ENCODE results near the gene PDE6B. TPM values are rescaled to one million over a fixed set of nuclear protein-coding genes. Genes with fewer than 3 reads are reported as not detected.
A peak's percentile ranks its signal among the peaks of the same experiment; 100 is the strongest.

The PDE6B gene
- total and polyA plus RNA-seq, 2 of the 13 experiments (the other 11 are each of a cell fraction or from before 2014, with no cell fraction given): 0.38 to 0.40 TPM

DNA sequence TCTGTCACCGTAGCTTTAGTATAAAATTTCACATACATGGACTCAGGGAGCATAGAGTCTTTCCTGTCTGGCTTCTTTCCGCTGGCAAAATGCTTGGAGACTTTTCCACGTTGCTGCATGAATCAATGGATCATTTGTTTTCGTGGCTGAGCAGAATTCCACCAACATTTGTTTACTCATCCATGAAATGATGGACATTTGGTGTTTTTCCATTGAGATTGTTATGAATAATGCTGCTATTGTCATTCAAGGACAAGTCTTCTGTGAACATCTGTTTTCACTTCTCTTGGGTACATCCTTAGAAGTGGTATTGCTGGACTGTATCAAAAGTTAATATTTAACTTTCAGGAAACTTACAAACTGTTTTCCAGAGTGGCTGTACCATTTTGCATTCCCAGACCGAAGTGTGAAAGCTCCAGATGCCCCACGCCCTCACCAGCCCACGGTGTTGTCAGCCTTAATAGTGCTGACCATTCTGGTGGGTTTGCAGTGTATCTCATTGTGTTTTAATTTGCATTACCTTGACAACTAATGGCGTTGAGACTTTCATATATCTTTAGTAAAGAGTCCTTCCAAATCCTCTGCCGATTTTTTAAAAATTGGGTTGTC lies 43.5 kb upstream of the PDE6B start (continued):
- TF ChIP-seq, protein P1, sequence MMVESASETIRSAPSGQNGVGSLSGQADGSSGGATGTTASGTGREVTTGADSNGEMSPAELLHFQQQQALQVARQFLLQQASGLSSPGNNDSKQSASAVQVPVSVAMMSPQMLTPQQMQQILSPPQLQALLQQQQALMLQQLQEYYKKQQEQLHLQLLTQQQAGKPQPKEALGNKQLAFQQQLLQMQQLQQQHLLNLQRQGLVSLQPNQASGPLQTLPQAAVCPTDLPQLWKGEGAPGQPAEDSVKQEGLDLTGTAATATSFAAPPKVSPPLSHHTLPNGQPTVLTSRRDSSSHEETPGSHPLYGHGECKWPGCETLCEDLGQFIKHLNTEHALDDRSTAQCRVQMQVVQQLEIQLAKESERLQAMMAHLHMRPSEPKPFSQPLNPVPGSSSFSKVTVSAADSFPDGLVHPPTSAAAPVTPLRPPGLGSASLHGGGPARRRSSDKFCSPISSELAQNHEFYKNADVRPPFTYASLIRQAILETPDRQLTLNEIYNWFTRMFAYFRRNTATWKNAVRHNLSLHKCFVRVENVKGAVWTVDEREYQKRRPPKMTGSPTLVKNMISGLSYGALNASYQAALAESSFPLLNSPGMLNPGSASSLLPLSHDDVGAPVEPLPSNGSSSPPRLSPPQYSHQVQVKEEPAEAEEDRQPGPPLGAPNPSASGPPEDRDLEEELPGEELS (CRISPR knock-in tag; IDR thresholded peaks at IDR 0.05): peak; percentile 87
- TF ChIP-seq NCOA2 (CRISPR knock-in tag; IDR thresholded peaks at IDR 0.05): peak; percentile 74
- TF ChIP-seq, protein P2, sequence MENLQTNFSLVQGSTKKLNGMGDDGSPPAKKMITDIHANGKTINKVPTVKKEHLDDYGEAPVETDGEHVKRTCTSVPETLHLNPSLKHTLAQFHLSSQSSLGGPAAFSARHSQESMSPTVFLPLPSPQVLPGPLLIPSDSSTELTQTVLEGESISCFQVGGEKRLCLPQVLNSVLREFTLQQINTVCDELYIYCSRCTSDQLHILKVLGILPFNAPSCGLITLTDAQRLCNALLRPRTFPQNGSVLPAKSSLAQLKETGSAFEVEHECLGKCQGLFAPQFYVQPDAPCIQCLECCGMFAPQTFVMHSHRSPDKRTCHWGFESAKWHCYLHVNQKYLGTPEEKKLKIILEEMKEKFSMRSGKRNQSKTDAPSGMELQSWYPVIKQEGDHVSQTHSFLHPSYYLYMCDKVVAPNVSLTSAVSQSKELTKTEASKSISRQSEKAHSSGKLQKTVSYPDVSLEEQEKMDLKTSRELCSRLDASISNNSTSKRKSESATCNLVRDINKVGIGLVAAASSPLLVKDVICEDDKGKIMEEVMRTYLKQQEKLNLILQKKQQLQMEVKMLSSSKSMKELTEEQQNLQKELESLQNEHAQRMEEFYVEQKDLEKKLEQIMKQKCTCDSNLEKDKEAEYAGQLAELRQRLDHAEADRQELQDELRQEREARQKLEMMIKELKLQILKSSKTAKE (CRISPR knock-in tag; IDR thresholded peaks at IDR 0.05; ENCODE audit: borderline replicate concordance): peak; percentile 35; the same call in 1 of the 2 replicates
- no peak for TF ChIP-seq SETDB1 (CRISPR knock-in tag; IDR thresholded peaks at IDR 0.05; ENCODE audit: borderline replicate concordance)
- TF ChIP-seq CBX2 (IDR thresholded peaks at IDR 0.05; ENCODE audit: low read depth, low read length): no peak
- TF ChIP-seq CBX2 (CRISPR knock-in tag; IDR thresholded peaks at IDR 0.05; ENCODE audit: low read depth): no peak
- TF ChIP-seq ZBTB20 (CRISPR knock-in tag; IDR thresholded peaks at IDR 0.05; ENCODE audit: borderline replicate concordance, low read depth): no peak
- peak; percentile 17; the same call in 1 of the 2 replicates for TF ChIP-seq ERF (CRISPR knock-in tag; IDR thresholded peaks at IDR 0.05)
- TF ChIP-seq HDAC1 (CRISPR knock-in tag; IDR thresholded peaks at IDR 0.05): peak; percentile 12; the same call in 1 of the 2 replicates
- peak; percentile 73; the same call in 1 of the 2 replicates for TF ChIP-seq HMG20A (CRISPR knock-in tag; IDR thresholded peaks at IDR 0.05; ENCODE audit: borderline replicate concordance)
- TF ChIP-seq ELF3 (CRISPR knock-in tag; IDR thresholded peaks at IDR 0.05): no peak; the same call in none of the 2 replicates
- TF ChIP-seq TGIF2 (CRISPR knock-in tag; IDR thresholded peaks at IDR 0.05): peak; percentile 21; the same call in 1 of the 2 replicates
- TF ChIP-seq, protein P3, sequence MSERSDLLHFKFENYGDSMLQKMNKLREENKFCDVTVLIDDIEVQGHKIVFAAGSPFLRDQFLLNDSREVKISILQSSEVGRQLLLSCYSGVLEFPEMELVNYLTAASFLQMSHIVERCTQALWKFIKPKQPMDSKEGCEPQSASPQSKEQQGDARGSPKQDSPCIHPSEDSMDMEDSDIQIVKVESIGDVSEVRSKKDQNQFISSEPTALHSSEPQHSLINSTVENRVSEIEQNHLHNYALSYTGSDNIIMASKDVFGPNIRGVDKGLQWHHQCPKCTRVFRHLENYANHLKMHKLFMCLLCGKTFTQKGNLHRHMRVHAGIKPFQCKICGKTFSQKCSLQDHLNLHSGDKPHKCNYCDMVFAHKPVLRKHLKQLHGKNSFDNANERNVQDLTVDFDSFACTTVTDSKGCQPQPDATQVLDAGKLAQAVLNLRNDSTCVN (CRISPR knock-in tag; IDR thresholded peaks at IDR 0.05; ENCODE audit: borderline replicate concordance): peak; percentile 70; the same call in 1 of the 2 replicates
- TF ChIP-seq MXI1 (IDR thresholded peaks at IDR 0.05; ENCODE audit: borderline replicate concordance, low read depth, low read length): 0 out of 3 replicates have a peak, but pooled peaks have one; percentile 13
- peak; percentile 24; the same call in 1 of the 2 replicates for TF ChIP-seq FOXO1 (CRISPR knock-in tag; IDR thresholded peaks at IDR 0.05)
- TF ChIP-seq EP300 (IDR thresholded peaks at IDR 0.05; ENCODE audit: low read depth in 2 of 2, low read length in 2 of 2): peak in 1 of 2 experiments; percentile 72; a peak in 1 of 4 replicates
- TF ChIP-seq EP300 (CRISPR knock-in tag; IDR thresholded peaks at IDR 0.05; ENCODE audit: borderline replicate concordance): peak; percentile 34; the same call in 1 of the 2 replicates
- no peak for TF ChIP-seq REL (CRISPR knock-in tag; conservative IDR thresholded peaks at IDR 0.05)
- TF ChIP-seq, protein P4, sequence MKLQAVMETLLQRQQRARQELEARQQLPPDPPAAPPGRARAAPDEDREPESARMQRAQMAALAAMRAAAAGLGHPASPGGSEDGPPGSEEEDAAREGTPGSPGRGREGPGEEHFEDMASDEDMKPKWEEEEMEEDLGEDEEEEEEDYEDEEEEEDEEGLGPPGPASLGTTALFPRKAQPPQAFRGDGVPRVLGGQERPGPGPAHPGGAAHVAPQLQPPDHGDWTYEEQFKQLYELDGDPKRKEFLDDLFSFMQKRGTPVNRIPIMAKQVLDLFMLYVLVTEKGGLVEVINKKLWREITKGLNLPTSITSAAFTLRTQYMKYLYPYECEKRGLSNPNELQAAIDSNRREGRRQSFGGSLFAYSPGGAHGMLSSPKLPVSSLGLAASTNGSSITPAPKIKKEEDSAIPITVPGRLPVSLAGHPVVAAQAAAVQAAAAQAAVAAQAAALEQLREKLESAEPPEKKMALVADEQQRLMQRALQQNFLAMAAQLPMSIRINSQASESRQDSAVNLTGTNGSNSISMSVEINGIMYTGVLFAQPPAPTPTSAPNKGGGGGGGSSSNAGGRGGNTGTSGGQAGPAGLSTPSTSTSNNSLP (IDR thresholded peaks at IDR 0.05; ENCODE audit: low read depth, low read length): peak; percentile 44; the same call in 1 of the 2 replicates
- peak; percentile 97 for TF ChIP-seq SOX5 (CRISPR knock-in tag; IDR thresholded peaks at IDR 0.05; ENCODE audit: borderline replicate concordance)
- TF ChIP-seq HDAC2 (CRISPR knock-in tag; IDR thresholded peaks at IDR 0.05): peak; percentile 40; the same call in 1 of the 2 replicates
- no peak for TF ChIP-seq ZSCAN12 (CRISPR knock-in tag; IDR thresholded peaks at IDR 0.05)
- TF ChIP-seq, protein P5, sequence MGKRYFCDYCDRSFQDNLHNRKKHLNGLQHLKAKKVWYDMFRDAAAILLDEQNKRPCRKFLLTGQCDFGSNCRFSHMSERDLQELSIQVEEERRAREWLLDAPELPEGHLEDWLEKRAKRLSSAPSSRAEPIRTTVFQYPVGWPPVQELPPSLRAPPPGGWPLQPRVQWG (CRISPR knock-in tag; IDR thresholded peaks at IDR 0.05; ENCODE audit: borderline replicate concordance, low read depth): no peak
